Measurements from ENCODE around the gene TIMM21. TPM values are rescaled to one million over a fixed set of nuclear protein-coding genes. Genes with fewer than 3 reads are reported as not detected.

TIMM21 gene
- 10 to 100 TPM; 32.7 to 38.3 (median 35.5) TPM for total RNA-seq

- Histone ChIP-seq H3K27me3 (no peaks in the 10 kb centered on the region), H3K9me3 (no peaks in the 10 kb centered on the region), H3K36me3 (peaks cover 0 to 24% of the 10 kb centered on the region in 2 donors), H3K27ac (peak within 1 kb of the TSS; percentile 88 to 99 (median 96)), H3K4me1 (peaks cover 5 to 51% (median 27%) of the 10 kb centered on the region in 3 donors), H3K4me3 (peak within 1 kb of the TSS; percentile 64 to 98)
- peak; percentile 96 for ATAC-seq
- TF ChIP-seq, protein P1, sequence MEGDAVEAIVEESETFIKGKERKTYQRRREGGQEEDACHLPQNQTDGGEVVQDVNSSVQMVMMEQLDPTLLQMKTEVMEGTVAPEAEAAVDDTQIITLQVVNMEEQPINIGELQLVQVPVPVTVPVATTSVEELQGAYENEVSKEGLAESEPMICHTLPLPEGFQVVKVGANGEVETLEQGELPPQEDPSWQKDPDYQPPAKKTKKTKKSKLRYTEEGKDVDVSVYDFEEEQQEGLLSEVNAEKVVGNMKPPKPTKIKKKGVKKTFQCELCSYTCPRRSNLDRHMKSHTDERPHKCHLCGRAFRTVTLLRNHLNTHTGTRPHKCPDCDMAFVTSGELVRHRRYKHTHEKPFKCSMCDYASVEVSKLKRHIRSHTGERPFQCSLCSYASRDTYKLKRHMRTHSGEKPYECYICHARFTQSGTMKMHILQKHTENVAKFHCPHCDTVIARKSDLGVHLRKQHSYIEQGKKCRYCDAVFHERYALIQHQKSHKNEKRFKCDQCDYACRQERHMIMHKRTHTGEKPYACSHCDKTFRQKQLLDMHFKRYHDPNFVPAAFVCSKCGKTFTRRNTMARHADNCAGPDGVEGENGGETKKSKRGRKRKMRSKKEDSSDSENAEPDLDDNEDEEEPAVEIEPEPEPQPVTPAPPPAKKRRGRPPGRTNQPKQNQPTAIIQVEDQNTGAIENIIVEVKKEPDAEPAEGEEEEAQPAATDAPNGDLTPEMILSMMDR (IDR thresholded peaks at IDR 0.05) = no peak
- peak; percentile 33 to 52 for TF ChIP-seq POLR2A (IDR thresholded peaks at IDR 0.05)
- TF ChIP-seq EP300 (IDR thresholded peaks at IDR 0.05) = no peak
- TF ChIP-seq POLR2AphosphoS5 (IDR thresholded peaks at IDR 0.05) = peak; percentile 59
- 1% methylated on average over 27 to 39 of the region's 58 CpGs for WGBS, 2 donors (ENCODE audit: low coverage in 1 of 2)
Observed at GRCh38 chr18:74147779-74148542, at the start of gene TIMM21, which contains the start of gene FBXO15. TIMM21 (plus strand) TSS chr18:74148523; CDS start chr18:74148809, 286 bp downstream. FBXO15 (minus strand) TSS chr18:74147834; CDS start chr18:74147785, 49 bp downstream.

DNA sequence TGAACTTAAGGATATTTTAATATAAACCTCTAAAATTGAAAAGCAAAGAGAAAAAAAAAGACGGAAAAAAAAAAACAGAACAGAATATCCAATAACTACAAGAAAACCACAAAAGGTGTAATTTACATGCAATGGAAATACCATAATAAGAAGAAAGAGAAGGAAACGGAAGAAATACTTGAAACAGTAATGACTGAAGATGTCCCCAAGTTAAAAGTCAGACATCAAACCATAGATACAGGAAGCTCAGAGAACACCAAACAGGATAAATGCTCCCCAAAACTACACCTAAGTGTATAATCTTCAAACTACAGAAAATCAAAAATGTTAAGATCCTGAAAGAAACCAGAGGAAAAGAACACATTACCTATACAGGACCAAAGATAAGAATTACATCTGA is 39.9 kb upstream of the TIMM21 start:
- WGBS, 2 donors (ENCODE audit: low coverage in 1 of 2) = 67 to 83% methylated on average over 1 to 2 of the region's 2 CpGs
- ATAC-seq = no peak
- no peak overlapping the region for H3K4me3 ChIP-seq
- no peak overlapping the region for H3K27ac ChIP-seq
- H3K27me3 ChIP-seq = no peaks in the 10 kb centered on the region
- TF ChIP-seq EP300 (IDR thresholded peaks at IDR 0.05) = no peak
- TF ChIP-seq, protein P1 (IDR thresholded peaks at IDR 0.05) = no peak
- H3K4me1 ChIP-seq = no peaks in the 10 kb centered on the region
- H3K9me3 ChIP-seq = peaks cover 0 to 19% (median 0%) of the 10 kb centered on the region in 3 donors
- H3K36me3 ChIP-seq = no peaks in the 10 kb centered on the region

- H3K27ac ChIP-seq = no peak overlapping the region
- peaks cover 0 to 19% (median 0%) of the 10 kb centered on the region in 3 donors for H3K9me3 ChIP-seq
- no peak overlapping the region for H3K4me3 ChIP-seq
- TF ChIP-seq, protein P1 (IDR thresholded peaks at IDR 0.05) = no peak
- TF ChIP-seq POLR2A (IDR thresholded peaks at IDR 0.05) = no peak
- no peak for TF ChIP-seq EP300 (IDR thresholded peaks at IDR 0.05)
- no peak for TF ChIP-seq POLR2AphosphoS5 (IDR thresholded peaks at IDR 0.05)
- no peaks in the 10 kb centered on the region for H3K4me1 ChIP-seq
- H3K36me3 ChIP-seq = no peaks in the 10 kb centered on the region
- no peak for ATAC-seq
- WGBS, 2 donors (ENCODE audit: low coverage in 1 of 2) = 100% methylated on average over 1 of the region's 1 CpG
- no peaks in the 10 kb centered on the region for H3K27me3 ChIP-seq
Observed at GRCh38 chr18:74110149-74110548, 38.2 kb upstream of the TIMM21 start.

DNA sequence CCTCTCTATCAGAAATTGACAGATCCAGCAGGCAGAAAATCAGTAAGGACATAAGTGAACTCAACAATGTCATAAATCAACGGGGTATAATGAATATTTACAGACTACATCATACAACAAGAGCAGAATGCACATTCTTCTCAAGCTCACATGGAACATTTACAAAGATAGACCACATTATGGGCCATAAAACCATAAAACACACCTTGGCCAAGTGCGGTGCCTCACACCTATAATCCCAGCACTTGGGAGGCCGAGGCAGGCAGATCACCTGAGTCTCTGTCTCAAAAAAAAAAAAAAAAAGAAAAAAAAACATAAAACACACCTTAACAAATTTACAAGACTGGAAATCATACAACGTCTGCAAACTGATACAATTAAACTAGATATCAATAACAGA is 37.3 kb upstream of the TIMM21 start:
- ATAC-seq = no peak
- Histone ChIP-seq H3K9me3 (peaks cover 0 to 19% (median 0%) of the 10 kb centered on the region in 3 donors), H3K36me3 (no peaks in the 10 kb centered on the region), H3K27me3 (no peaks in the 10 kb centered on the region), H3K27ac (no peak overlapping the region), H3K4me1 (no peaks in the 10 kb centered on the region), H3K4me3 (no peak overlapping the region)
- TF ChIP-seq POLR2A (IDR thresholded peaks at IDR 0.05) (no peak), EP300 (IDR thresholded peaks at IDR 0.05) (no peak), POLR2AphosphoS5 (IDR thresholded peaks at IDR 0.05) (no peak)
- TF ChIP-seq, protein P1 (IDR thresholded peaks at IDR 0.05) = no peak
- WGBS, 2 donors (ENCODE audit: low coverage in 1 of 2) = 80 to 92% methylated on average over 4 of the region's 4 CpGs

DNA sequence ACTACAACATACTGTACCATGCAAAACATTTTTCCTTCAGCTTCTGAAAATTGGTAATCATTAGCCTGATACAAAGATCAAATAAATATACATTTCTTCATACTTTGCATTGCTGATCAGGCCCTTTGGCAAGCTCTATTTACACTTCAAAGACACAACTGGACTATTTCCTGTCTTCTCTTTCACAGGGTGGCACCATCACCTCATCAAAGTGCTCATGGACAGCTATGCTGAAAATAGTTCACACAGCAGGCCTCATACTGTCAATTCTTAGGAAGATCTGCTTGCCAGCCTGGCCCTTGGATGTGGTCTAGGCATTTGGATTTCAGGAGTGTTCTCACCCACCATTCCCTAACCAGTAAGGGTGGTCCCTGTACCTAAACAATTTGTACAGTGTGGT is 34.6 kb upstream of the TIMM21 start:
- TF ChIP-seq, protein P1 (IDR thresholded peaks at IDR 0.05) = no peak
- TF ChIP-seq POLR2A (IDR thresholded peaks at IDR 0.05) (no peak), EP300 (IDR thresholded peaks at IDR 0.05) (no peak), POLR2AphosphoS5 (IDR thresholded peaks at IDR 0.05) (no peak)
- H3K9me3 ChIP-seq = peaks cover 0 to 11% (median 0%) of the 10 kb centered on the region in 3 donors
- H3K27ac ChIP-seq = no peak overlapping the region
- no peaks in the 10 kb centered on the region for H3K4me1 ChIP-seq
- no peak overlapping the region for H3K4me3 ChIP-seq
- H3K36me3 ChIP-seq = no peaks in the 10 kb centered on the region
- no peaks in the 10 kb centered on the region for H3K27me3 ChIP-seq
- ATAC-seq = no peak

All from gastroesophageal sphincter (tissue), 4 donors.